HUES48 (cell line): ENCODE measurements around the gene ZNF579.
"Not testable (repeated sequence)": the region's sequence is repeated elsewhere in the genome, so short reads cannot be mapped to it uniquely, and the experiment has no call there.

Experiments used
- H3K27ac ChIP-seq: one replicate; pipeline ENCODE4 v1.7.0; 2013; ENCODE audit warnings: low read depth, low read length, inconsistent platforms
- H3K27me3 ChIP-seq: 2 replicates; pipeline ENCODE4 v1.6.1; 2013; ENCODE audit warnings: mild to moderate bottlenecking, low read length; ENCODE audit not compliant: control insufficient read depth, insufficient read depth
- H3K36me3 ChIP-seq: 2 replicates; pipeline ENCODE4 v1.6.1; 2013; ENCODE audit warnings: low read length; ENCODE audit not compliant: control insufficient read depth, insufficient read depth
- H3K4me1 ChIP-seq: 2 replicates; pipeline ENCODE4 v1.6.1; 2013; ENCODE audit warnings: mild to moderate bottlenecking, low read length; ENCODE audit not compliant: control insufficient read depth, insufficient read depth
- H3K4me3 ChIP-seq: 2 replicates; pipeline ENCODE4 v1.5.1; 2013; ENCODE audit warnings: mild to moderate bottlenecking, low read depth, low read length
- H3K9ac ChIP-seq: 2 replicates; pipeline ENCODE4 v1.6.1; 2013; ENCODE audit warnings: mild to moderate bottlenecking, low read depth, low read length, moderate library complexity
- H3K9me3 ChIP-seq: 2 replicates; pipeline ENCODE4 v1.6.1; 2013; ENCODE audit warnings: low read length; ENCODE audit not compliant: control insufficient read depth, insufficient read depth

Gene ZNF579

GRCh38 chr19:55591555-55591954 is 10.9 kb upstream of the ZNF579 start:
- Histone ChIP-seq H3K9ac (no peak overlapping the region), H3K4me3 (no peak overlapping the region), H3K9me3 (no peaks in the 10 kb centered on the region), H3K27me3 (peaks cover 3% of the 10 kb centered on the region), H3K27ac (no peak overlapping the region), H3K4me1 (peaks cover 14% of the 10 kb centered on the region), H3K36me3 (peaks cover 23% of the 10 kb centered on the region)

- peaks cover 14% of the 10 kb centered on the region for H3K4me1 ChIP-seq
- H3K36me3 ChIP-seq: peaks cover 14% of the 10 kb centered on the region
- H3K4me3 ChIP-seq: no peak overlapping the region
- no peaks in the 10 kb centered on the region for H3K9me3 ChIP-seq
- H3K9ac ChIP-seq: no peak overlapping the region
- peaks cover 4% of the 10 kb centered on the region for H3K27me3 ChIP-seq
- H3K27ac ChIP-seq: no peak overlapping the region
Observed at GRCh38 chr19:55590617-55591016, 10.0 kb upstream of the ZNF579 start.

- Histone ChIP-seq H3K9me3 (no peaks in the 10 kb centered on the region), H3K4me3 (no peak overlapping the region), H3K9ac (no peak overlapping the region), H3K27ac (no peak overlapping the region), H3K36me3 (peaks cover 9% of the 10 kb centered on the region), H3K27me3 (peaks cover 4% of the 10 kb centered on the region), H3K4me1 (peaks cover 14% of the 10 kb centered on the region)
Observed at GRCh38 chr19:55590109-55590508, 9.5 kb upstream of the ZNF579 start.

- Histone ChIP-seq H3K36me3 (0 out of 2 replicates have a peak, but pooled peaks cover 3% of the 10 kb centered on the region), H3K9me3 (no peaks in the 10 kb centered on the region), H3K27me3 (peaks cover 4% of the 10 kb centered on the region), H3K4me3 (no peak overlapping the region), H3K4me1 (peaks cover 14% of the 10 kb centered on the region), H3K9ac (no peak overlapping the region), H3K27ac (no peak overlapping the region)
Observed at GRCh38 chr19:55588738-55589137, 8.1 kb upstream of the ZNF579 start.

GRCh38 chr19:55586976-55587668 is 6.5 kb upstream of the ZNF579 start:
- H3K27ac ChIP-seq: peak overlapping the region; percentile 46
- no peaks in the 10 kb centered on the region for H3K9me3 ChIP-seq
- no peak overlapping the region for H3K9ac ChIP-seq
- 0 out of 2 replicates have a peak, but pooled peaks cover 3% of the 10 kb centered on the region for H3K36me3 ChIP-seq
- H3K4me1 ChIP-seq: peaks cover 14% of the 10 kb centered on the region
- peak overlapping the region; percentile 62 for H3K4me3 ChIP-seq
- peaks cover 4% of the 10 kb centered on the region for H3K27me3 ChIP-seq

- Histone ChIP-seq H3K4me1 (peaks cover 14% of the 10 kb centered on the region), H3K9me3 (no peaks in the 10 kb centered on the region), H3K27me3 (peaks cover 4% of the 10 kb centered on the region), H3K36me3 (no peaks in the 10 kb centered on the region), H3K27ac (no peak overlapping the region), H3K9ac (0 out of 2 replicates have a peak overlapping the region, but pooled peaks have one; percentile 7), H3K4me3 (peak overlapping the region; percentile 61)
Observed at GRCh38 chr19:55585658-55586339, 5.2 kb upstream of the ZNF579 start.

GRCh38 chr19:55584871-55585270 is 4.2 kb upstream of the ZNF579 start:
- Histone ChIP-seq H3K4me1 (peaks cover 8% of the 10 kb centered on the region), H3K9ac (no peak overlapping the region), H3K9me3 (no peaks in the 10 kb centered on the region), H3K36me3 (no peaks in the 10 kb centered on the region), H3K27ac (no peak overlapping the region), H3K4me3 (no peak overlapping the region), H3K27me3 (peaks cover 4% of the 10 kb centered on the region)

GRCh38 chr19:55583897-55584296 is 3.2 kb upstream of the ZNF579 start:
- H3K27me3 ChIP-seq, H3K4me3 ChIP-seq, H3K9me3 ChIP-seq, H3K36me3 ChIP-seq, H3K9ac ChIP-seq, H3K27ac ChIP-seq, H3K4me1 ChIP-seq: not testable (repeated sequence)

GRCh38 chr19:55582284-55582683 is 1.6 kb upstream of the ZNF579 start:
- not testable (repeated sequence) for H3K27ac ChIP-seq, H3K4me1 ChIP-seq, H3K27me3 ChIP-seq, H3K9ac ChIP-seq, H3K9me3 ChIP-seq, H3K36me3 ChIP-seq, H3K4me3 ChIP-seq

GRCh38 chr19:55581823-55582223 is 1.2 kb upstream of the ZNF579 start:
- H3K4me1 ChIP-seq: peaks cover 3% of the 10 kb centered on the region
- no peak overlapping the region for H3K4me3 ChIP-seq
- no peaks in the 10 kb centered on the region for H3K9me3 ChIP-seq
- H3K9ac ChIP-seq: no peak overlapping the region
- peaks cover 3% of the 10 kb centered on the region for H3K27me3 ChIP-seq
- H3K36me3 ChIP-seq: peaks cover 14% of the 10 kb centered on the region
- no peak overlapping the region for H3K27ac ChIP-seq

GRCh38 chr19:55581145-55581822 is 636 bp upstream of the ZNF579 start:
- peaks cover 17% of the 10 kb centered on the region for H3K36me3 ChIP-seq
- H3K4me1 ChIP-seq: no peaks in the 10 kb centered on the region; the same call in 1 of the 2 replicates
- H3K4me3 ChIP-seq: peak overlapping the region; percentile 82
- no peak overlapping the region for H3K9ac ChIP-seq
- H3K9me3 ChIP-seq: no peaks in the 10 kb centered on the region
- H3K27me3 ChIP-seq: no peaks in the 10 kb centered on the region
- H3K27ac ChIP-seq: no peak overlapping the region
